ENCODE data around the gene HSPB7.

The HSPB7 gene

DNA sequence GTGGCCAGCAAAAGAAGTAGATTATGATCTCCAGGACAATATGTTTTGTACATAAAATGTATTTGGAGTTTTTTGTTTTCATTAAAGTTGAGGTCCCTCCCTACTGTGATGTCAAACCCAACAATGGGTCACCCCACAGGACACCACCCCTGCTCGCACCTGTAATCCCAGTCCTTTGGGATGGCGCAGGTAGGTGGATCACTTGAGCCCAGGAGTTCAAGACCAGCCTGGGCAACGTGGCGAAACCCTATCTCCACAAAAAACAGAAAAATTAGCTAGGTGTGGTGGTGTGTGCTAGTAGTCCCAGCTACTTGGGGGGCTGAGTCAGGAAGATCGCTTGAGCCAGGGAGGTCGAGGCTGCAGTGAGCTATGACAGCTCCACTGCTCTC lies 50.9 kb downstream of the HSPB7 start:
- TF ChIP-seq, protein P1, sequence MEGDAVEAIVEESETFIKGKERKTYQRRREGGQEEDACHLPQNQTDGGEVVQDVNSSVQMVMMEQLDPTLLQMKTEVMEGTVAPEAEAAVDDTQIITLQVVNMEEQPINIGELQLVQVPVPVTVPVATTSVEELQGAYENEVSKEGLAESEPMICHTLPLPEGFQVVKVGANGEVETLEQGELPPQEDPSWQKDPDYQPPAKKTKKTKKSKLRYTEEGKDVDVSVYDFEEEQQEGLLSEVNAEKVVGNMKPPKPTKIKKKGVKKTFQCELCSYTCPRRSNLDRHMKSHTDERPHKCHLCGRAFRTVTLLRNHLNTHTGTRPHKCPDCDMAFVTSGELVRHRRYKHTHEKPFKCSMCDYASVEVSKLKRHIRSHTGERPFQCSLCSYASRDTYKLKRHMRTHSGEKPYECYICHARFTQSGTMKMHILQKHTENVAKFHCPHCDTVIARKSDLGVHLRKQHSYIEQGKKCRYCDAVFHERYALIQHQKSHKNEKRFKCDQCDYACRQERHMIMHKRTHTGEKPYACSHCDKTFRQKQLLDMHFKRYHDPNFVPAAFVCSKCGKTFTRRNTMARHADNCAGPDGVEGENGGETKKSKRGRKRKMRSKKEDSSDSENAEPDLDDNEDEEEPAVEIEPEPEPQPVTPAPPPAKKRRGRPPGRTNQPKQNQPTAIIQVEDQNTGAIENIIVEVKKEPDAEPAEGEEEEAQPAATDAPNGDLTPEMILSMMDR (IDR thresholded peaks at IDR 0.05; ENCODE audit: low read depth, low read length), result no peak

DNA sequence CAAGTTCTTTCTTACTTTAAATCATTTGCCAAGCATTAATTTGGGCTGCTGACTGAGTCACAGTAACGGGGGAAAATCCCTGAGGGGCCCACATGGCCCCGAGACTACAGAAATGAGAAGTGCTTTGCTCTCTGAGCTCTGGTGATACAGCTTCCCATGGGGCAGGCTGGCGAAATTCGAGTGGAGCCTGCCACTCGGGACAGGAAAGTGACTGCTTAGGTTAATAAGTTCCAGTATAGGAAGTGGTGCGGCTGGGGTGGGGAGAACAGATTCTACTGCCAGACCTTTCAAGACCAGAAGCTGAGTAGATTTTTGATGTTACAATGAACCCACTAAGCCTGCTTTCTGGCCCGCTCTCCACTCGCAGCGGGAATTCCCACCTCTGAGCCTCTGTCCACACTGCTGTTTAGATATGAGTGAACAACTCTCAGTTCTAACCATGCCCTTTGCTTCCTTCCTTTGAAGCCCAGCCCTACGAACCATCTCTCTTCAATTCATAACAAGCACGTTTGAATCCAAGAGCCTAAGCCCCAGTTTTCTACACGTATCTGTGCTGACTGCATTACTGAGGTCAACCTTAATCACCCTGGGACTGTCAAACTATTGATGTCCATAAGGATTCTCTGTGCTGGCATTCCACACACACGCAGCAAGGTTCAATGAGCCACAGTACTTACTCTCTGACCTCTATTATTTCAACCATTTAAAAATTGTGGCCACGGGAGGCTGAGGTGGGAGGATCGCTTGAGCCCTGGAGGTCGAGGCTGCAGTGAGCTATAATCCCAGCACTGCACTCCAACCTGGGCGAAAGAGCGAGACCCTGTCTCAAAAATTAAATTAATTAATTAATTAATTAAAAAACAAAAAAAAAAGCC lies 51.5 kb downstream of the HSPB7 start:
- TF ChIP-seq, protein P1 (IDR thresholded peaks at IDR 0.05; ENCODE audit: low read depth, low read length), result no peak
- DNase-seq (ENCODE audit: extremely low read depth, low read depth), result no peak

More for the DNA sequence above, 50.9 kb downstream of the HSPB7 start:
- DNase-seq (ENCODE audit: extremely low read depth, low read depth), result no peak

DNA sequence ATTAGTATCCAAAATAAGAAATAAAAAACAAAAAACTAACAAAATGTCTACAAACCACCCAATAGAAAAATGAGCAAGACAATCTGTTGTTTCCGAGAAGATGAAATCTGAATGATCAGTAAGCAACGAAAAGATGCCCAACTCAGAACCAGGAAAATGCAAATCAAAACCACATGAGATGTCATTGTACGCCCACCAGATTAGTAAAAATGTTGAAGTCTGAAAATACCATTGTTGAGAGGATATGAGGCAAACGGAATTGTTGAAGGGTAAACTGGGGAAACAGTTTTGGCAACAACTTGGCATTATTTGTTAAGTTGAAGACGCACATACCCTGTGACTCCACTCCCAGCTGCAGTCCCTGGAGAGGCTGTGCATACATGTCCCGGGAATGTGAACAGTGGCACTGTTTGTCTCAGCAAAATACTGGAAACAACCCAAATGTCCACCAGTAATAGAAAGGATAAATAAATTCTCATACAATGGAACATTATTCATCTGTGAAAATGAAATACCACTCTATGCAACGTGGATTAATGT lies 52.5 kb downstream of the HSPB7 start:
- TF ChIP-seq, protein P1 (IDR thresholded peaks at IDR 0.05; ENCODE audit: low read depth, low read length), result no peak
- no peak for DNase-seq (ENCODE audit: extremely low read depth, low read depth)

Measured in AG09319 (cell line).